HG03280 (cell line): ENCODE results near the gene PDXK.
"Not testable (repeated sequence)": the region's sequence is repeated elsewhere in the genome, so short reads cannot be mapped to it uniquely, and the experiment has no call there.

Experiments
- ATAC-seq: cut with Tn5 transposase; IDR thresholded peaks from one replicate; pipeline ENCODE4 v1.9.1; 2021; ENCODE audit warnings: mild to moderate bottlenecking, moderate library complexity; ENCODE audit not compliant: unreplicated experiment

Gene PDXK

DNA sequence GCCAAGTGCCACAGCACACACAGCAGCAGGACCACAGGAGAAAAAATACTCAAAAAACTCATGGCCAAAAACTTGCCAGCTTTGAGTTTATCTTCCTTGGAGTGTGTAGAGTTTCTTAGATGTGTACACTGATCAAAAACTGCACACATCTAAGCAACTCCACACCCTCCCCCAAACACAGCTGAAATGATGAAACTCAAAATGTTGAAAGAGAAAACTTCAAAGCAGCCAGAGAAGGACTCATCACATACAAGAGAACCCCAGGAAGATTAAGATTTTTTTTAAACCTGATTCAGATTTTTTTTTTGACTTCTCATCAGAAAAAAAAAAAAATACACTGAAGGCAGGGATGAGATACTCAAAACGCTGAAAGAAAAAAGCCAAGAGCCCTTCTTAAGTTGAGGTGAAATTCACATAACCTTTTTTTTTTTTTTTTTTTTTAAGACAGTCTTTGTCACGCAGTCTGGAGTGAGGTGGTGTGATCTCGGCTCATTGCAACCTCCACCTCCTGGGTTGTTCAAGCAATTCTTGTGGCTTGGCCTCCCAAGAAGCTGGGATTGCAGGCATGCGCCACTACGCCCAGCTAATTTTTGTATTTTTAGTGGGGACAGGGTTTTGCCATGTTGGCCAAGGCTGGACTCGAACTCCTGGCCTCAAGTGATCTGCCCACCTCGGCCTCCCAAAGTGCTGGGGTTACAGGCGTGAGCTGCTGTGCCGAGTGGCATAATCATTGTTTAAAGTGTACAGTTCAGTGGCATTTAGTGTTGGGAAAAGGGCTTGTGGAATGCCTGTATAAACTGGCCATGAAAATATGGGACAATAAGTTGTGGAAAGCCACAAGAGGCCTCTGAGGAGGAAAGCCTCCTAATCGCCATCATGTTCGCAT is 20.9 kb upstream of the PDXK start:
- ATAC-seq, result no peak

DNA sequence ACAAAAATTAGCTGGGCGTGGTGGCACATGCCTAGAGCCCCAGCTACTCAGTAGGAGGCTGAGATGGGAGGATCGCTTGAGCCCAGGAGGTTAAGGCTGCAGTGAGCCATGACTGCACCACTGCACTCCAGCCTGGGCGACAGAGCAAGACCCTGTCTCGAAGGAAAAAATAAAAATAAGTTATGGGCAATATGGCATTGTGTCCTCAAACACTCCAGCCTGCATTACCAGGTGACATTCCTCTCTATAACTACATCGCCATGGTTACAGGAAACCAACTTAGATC is 19.5 kb upstream of the PDXK start:
- not testable (repeated sequence) for ATAC-seq

DNA sequence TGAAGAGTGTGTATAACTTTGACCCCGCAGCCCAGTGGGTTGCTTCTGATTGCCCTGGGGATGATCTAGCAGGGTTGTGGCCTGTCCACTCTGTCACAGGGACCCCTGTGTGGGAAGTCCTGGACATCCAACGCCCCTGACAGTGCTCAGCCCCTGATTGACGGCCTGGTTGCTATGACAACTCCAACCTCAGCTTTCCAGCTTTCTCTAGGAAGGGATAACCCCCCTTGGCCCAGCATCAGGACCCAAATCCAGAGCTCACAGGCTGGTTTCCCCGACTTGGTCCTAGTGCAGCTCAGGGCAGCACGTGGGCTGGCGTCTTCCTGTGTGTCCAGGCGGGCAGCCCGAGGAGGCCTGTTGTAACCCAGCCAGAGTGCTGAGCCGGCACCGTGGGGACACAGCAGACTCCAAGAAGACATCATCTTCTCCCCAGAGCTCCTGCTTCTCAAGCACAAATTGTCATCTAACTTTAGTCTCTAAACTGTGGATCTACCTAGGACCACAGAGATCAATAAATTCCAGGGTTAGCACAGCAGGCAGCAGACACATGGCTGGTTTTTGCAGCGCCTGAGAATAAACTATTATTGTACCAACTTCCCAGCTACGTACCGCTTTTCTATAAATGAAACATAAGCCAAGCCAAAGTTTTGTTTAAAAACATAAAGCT is 18.9 kb upstream of the PDXK start:
- ATAC-seq, result no peak

DNA sequence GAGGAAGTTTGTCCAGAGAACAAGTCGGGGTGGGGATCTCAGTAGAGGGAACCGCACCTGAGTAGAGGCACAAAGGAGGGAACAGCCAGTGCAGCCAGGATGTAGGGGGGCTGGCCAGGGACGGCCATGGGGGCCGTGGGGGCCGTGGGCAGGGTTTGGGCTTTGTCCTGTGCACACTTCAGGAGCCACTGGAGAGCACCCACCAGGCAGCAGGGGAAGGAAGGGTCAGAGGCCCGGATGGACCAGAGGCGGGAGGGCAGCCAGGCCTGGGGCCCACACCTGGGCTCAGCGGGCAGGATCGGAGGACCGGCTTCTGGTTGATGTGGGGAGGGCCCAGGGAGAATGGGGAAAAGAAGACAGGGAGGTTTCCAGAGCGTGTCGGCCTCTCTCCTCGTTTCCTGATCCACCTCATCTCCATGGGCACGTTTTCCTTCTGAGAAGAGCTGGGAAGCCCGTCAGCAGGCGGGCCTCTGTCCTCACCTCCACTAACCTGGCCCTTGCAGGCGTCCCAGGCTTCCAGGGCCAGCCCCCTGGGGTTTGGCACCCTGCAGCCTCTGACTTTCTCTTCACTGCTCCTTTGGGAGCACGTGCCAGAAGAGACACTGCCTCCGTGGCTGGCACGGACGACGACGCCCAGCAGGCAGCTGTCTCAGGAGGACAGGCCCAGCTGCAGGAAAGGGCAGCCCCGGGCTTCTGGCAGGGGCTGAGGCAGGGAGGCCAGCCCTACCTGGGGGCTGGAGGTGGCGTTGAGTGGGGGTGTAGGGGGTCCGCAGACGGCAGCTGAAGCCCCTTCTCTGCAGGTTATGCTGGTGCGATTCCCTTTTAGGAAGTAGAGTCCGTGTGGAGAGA is 16.8 kb upstream of the PDXK start:
- no peak for ATAC-seq

DNA sequence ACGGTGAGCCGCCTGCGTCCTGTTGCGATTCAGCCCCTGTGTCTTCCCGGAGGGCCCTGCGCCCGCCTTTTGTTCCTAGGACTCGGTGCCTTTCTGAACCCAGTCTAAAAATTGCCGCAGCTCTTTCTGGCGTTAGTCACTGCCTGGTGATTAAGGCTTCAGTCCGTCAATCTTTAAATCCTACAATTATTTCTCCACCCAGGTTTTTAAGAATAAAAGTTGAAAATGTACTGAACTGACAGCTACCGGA is 16.2 kb upstream of the PDXK start:
- no peak for ATAC-seq

DNA sequence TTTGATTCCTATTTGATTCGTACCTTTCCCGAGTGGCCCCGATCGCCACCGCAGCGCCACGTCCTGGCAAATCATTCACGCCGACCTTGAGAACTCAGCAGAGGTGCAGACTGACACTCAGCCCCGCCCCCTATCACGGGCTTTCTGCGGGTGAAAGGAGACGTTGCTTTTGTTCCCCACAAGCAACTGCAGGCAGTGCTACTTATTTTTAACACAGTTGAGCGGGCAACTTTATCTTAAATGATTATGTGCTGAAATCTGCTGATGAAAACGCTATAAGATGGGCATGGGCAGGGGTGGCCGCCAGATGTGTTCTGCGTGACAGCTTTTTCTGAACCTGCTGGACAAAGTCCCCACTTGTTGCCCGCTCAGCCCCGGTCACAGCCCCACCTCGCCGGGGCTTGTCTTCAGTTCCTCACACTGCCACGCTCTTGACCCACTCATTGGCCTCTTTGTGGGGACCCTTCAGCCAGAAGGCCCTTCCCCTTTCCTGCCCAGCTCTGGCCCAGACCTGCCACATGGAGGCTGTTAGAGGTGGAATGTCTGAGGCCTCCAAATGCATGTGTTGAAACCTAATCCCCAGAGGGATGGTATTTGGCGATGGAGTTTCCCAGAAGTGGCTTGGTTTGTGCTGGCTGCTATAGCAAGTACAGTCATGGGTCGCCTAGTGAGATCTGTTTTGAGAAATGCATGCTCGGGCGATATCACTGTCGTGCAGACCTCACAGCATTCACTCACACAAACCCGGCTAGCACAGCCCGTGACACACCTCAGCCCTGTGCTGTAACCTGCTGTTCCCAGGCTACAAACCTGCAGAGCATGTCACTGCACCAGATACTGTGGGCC is 15.7 kb upstream of the PDXK start:
- ATAC-seq, result no peak

DNA sequence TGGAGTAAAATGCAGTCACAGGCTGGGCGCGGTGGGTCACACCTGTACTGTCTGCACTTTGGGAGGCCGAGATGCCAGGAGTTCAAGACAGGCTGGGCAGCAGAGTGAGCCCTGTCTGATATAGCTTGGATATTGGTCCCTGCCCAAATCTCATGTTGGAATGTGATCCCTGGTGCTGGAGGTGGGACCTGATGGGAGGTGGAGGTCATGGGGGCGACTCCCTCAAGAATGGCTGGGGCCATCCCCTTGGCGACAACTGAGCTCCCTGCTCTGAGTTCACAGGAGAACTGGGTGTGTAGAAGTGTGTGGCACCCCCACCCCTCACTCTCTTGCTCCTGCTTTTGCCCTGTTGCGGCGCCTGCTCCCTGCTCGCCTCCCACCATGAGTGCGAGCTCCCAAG is 11.5 kb upstream of the PDXK start:
- no peak for ATAC-seq

DNA sequence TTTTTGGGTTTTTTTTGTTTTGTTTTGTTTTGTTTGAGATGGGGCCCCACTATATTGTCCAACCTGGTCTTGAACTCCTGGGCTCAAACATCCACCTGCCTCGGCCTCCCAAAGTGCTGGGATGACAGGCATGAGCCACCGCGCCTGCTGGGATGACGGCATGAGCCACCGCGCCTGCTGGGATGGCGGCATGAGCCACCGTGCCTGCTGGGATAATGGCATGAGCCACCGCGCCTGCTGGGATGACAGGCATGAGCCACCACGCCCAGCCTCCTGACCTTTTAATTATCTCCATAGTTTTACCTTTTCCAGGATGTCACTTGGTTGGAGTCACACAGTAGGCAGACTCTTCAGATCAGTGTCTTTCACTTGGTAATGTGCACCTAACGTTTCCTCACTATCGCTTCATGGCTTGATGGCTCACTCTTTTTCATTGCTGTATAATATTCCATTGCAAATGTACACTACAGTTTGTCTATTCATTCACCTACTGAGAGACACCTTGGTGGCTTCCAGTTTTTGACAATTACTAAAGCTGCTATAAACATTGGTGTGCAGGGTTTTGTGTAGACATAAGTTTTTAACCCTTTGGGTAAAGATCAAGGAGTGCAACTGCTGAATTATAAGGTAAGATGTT is 10.1 kb upstream of the PDXK start:
- no peak for ATAC-seq

DNA sequence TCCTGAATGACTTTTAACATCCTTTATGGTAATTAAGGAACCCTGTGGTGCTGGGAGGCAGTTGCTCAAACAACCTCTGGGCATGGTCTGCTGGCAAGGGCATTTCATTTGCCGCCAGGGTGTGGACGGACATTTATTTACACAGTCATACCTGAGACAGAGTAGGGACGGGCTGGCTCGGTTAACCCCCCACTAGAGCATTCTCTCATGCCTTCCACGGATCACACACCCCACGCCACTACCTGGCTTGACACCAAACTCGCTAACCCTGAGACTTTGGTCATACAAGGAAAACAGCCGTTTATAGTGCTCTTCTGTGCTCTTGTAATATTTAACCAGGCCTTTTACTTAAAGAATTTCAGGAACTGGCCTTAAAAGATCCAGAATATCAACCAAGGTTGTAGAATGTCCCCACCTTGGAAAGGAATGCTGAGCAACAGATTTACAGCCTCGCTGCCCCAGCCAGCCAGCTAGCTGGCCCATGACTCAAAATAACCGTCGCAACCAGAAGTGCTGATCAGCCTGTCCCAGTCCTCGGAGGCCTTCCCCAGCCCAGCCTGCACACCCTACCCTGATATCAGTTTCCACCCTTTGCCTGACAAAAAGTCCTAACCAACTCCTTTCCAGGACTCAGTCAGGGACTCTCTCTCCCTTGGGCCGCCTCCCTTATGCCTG is 6.5 kb upstream of the PDXK start:
- no peak for ATAC-seq

DNA sequence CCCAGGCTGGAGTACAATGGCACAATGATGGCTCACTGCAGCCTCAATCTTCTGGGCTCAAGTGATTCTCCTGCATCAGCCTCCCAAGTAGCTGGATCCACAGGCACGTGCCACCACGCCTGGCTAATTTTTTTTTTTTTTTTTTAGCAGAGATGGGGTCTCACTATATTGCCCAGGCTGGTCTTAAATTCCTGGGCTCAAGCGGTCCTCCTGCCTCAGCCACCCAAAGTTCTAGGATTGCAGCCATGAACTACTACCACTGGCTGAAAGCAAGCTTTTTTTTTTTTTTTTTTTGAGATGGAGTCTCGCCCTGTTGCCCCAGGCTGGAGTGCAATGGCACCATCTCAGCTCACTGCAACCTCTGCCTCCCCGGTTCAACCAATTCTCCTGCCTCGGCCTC is 5.8 kb upstream of the PDXK start:
- ATAC-seq, result not testable (repeated sequence)

DNA sequence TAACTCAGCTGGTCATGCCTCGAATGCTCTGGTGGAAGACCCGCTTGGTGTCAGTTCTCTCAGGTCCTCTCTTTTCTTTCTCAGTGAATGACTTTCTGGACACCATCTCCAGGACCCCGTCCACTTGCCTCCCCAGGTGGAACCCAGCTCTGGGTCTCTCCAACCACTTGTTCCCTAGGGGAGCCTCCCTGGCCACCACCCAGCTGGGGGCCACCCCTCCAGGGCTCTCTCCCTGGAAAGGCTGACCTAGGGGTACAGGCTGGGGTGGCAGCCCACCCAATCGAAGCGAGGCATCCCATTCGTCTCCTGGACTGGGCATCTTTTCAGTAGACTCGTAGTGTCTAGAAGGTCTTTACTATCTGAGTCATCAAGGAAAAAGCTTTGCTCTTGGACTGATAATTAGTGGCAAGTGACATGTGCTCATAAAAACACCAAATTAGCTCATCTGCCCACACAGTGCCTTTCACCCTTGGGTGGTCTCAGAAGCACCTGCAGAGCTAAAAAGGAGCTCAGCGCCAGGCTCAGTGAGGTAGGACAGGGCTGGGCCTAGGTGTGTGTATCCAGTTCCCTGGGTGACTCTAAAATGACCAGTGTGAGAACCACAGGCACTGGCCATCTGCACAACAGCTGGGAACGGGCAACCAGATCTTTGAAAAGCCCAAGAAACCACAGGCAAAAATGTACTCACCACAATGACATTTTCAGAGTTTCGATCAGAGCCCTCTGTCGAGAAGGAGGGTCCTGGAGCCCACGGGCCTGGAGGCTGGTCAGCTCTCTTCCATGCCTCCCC is 2.4 kb upstream of the PDXK start:
- ATAC-seq, result peak; percentile 36

DNA sequence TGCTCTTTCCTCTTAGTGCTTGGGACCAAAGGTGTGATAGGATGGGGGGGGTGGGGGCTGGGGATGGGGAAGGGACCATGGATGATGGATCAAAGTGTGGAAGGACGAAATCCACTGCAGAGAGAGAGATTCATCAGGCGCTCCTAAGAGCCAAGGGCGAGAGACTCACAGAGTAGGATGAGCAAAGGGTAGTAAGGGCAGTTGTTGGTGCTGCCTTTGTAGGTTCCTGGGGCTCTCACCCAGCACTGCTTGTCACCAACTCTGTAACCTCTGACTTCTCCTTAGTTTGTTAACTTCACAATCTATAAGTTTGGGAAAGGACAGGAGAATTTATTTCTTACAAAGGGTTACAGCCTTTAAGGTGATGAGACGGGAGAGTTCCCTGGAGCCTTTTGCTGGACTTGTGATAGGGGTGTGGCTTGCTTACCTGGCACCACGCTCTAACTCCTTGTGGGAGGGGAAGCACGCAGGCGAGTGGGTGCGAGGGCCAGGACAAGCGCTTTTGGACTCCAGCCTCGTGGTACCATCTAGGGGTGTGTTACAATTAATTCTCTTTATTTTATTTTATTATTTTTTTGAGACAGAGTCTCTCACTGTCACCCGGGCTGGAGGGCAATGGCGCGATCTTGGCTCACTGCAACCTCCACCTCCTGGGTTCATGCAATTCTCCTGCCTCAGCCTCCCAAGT is 1.6 kb upstream of the PDXK start:
- no peak for ATAC-seq

DNA sequence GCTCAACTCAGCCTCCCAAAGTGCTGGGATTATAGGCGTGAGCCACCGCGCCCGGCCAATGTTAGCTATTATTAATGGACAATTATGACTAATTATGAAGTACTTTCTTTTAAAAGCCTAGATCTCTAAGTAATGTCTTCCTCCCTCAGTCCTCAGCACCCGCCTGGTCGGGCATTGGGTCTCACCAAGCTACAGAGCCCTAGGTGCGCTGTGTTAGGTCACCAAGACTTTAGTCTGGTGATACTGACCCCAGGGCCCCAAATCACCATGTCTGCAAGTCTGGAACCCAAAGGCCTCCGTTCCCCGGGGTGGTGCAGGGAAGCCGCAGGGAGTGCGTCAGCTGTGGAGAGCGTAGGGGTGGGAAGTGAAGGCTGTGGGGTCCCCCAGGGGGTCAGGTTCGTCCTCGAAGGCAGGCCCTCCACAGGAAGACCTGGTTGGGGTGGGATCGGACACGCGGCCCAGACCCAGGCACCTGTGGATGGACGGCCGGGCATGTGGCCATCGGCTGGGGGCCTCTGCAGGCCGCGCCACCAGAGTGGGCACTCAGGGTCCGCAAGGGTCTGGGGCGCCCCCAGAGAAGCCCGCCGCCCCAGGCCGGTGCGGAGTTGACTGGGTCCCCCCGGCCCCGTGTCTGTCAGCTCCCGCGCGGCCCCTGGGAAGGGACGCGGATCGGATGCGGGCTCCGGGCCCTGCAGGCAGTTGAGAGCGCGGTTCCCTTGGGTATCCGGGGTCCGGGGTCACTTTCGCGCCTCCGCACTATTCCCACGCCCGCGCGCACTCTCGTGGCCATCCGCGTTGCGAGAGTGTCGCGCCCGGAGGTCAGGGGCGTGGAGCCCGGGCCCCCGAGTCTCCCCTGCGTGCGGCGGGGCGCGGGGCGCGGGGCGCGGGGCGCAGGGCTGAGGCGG is 710 bp upstream of the PDXK start:
- no peak for ATAC-seq

DNA sequence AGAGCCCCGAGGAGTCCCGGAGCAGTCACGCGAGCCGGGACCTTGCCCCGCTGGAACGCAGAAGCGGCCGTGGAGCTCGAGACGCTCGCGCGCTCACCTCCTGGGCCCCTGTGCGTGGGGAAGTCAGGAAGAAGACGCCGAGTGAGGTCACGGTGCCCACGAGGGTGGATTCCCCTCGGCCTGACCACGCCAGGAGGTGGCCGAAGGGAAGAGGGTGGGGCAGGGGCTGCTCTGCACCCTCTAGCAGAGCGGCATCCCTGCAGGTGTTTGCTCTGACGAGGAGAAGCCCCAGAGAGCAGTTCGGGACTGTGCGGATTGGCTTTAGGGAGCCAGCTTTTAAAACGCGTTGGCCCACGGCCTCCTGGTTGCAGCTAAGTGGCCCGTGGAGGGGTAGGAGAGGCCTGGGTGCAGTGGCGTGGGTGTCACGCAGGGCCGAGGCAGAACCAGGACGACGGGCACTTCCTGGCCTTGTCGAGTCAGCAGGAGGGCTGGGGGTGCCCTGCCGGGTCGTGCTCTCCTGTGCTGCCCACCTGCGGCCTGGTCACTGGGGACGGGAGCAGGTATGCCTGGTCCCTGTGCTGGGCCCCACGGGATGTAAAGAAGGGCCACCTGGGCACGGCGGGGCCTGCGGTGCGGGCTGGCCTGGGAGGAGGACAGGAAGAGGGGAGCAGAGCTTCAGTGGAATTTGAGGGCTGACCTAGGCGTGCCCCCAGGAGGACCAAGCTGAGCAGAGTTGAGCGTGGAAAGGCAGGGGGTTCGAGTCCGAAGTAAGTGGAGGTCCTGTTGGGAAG is 1.0 kb downstream of the PDXK start:
- peak; percentile 1 for ATAC-seq

DNA sequence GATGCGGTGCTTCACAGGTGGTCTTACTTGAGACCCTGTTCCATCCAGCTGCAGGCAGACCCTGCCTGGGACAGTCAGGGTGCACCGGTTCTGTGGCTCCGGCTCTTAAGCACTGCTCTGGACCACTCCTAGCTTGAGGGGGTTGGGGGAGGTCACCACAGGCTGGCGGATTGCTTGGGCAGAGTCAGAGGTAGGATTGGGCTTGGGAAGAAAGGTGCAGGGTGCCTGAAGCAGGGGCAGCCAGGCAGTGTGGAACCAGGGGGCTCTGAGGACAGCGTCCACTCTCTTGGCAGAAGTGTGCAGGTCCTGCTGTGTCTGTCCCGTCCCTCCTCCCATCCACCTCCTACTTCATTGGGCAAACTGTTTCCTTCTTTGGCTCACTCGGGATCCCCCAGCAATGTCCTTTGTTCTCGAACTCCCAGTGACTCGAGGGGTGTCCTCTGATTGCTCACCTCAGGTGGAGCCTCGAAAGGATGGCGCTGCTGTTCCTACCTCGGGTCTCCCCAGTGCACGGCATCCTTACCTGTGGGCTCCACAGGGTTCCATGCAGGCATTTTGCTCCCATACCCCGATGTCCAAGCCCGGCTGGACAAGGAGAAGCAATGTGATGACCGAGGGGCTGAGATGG is 1.7 kb downstream of the PDXK start:
- no peak for ATAC-seq

DNA sequence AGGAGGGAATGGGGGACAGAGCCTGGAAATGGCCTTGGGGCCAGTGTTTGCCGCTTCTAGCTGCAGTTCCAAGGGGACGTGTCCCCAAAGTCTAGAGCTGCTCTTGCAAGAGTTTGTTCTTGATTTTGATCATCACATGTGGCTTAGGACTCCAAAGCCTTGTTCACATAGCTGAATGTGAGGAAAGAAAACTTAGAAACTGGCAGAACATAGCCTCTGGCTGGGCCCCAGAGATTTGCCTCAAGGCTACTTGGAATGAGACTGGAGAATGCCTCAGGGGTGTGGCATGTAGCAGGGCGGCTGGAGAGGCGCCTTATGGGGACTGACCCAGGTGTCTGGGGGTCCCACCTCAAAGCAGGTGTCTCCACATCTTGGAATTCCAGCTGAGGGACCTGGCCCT is 2.3 kb downstream of the PDXK start:
- no peak for ATAC-seq
